ENCODE measurements around the gene USP13.

Gene USP13

GRCh38 chr3:179694731-179695130 is 41.9 kb downstream of the USP13 start:
- no peak for DNase-seq (ENCODE audit: low read depth in 1 of 2, low spot score in 1 of 2)

- DNase-seq (ENCODE audit: low read depth in 1 of 2, low spot score in 1 of 2) = no peak
These were observed 43.0 kb downstream of the USP13 start for GRCh38 chr3:179695672-179696313.

- no peak for DNase-seq (ENCODE audit: low read depth in 1 of 2, low spot score in 1 of 2)
These were observed 45.0 kb downstream of the USP13 start for GRCh38 chr3:179697736-179698332.

GRCh38 chr3:179700716-179701115 is 47.9 kb downstream of the USP13 start:
- no peak for DNase-seq (ENCODE audit: low read depth in 1 of 2, low spot score in 1 of 2)

GRCh38 chr3:179701176-179701827 is 48.5 kb downstream of the USP13 start:
- DNase-seq (ENCODE audit: low read depth in 1 of 2, low spot score in 1 of 2) = no peak

GRCh38 chr3:179702271-179702947 is 49.6 kb downstream of the USP13 start:
- DNase-seq (ENCODE audit: low read depth in 1 of 2, low spot score in 1 of 2) = no peak

- DNase-seq (ENCODE audit: low read depth in 1 of 2, low spot score in 1 of 2) = no peak
These were observed 51.0 kb downstream of the USP13 start for GRCh38 chr3:179703816-179704215.

- no peak for DNase-seq (ENCODE audit: low read depth in 1 of 2, low spot score in 1 of 2)
These were observed 53.4 kb downstream of the USP13 start for GRCh38 chr3:179706233-179706632.

GRCh38 chr3:179710079-179710478 is 57.2 kb downstream of the USP13 start:
- no peak for DNase-seq (ENCODE audit: low read depth in 1 of 2, low spot score in 1 of 2)

- DNase-seq (ENCODE audit: low read depth in 1 of 2, low spot score in 1 of 2) = no peak
These were observed 60.8 kb downstream of the USP13 start for GRCh38 chr3:179713643-179714090.

- no peak for DNase-seq (ENCODE audit: low read depth in 1 of 2, low spot score in 1 of 2)
These were observed 62.7 kb downstream of the USP13 start for GRCh38 chr3:179715582-179715981.

- DNase-seq (ENCODE audit: low read depth in 1 of 2, low spot score in 1 of 2) = no peak
These were observed 63.4 kb downstream of the USP13 start for GRCh38 chr3:179716226-179716625.

GRCh38 chr3:179716811-179717210 is 64.0 kb downstream of the USP13 start:
- DNase-seq (ENCODE audit: low read depth in 1 of 2, low spot score in 1 of 2) = no peak

- no peak for DNase-seq (ENCODE audit: low read depth in 1 of 2, low spot score in 1 of 2)
These were observed 64.4 kb downstream of the USP13 start for GRCh38 chr3:179717219-179717618.

GRCh38 chr3:179719048-179719734 is 66.4 kb downstream of the USP13 start:
- DNase-seq (ENCODE audit: low read depth in 1 of 2, low spot score in 1 of 2) = no peak

- no peak for DNase-seq (ENCODE audit: low read depth in 1 of 2, low spot score in 1 of 2)
These were observed 67.4 kb downstream of the USP13 start for GRCh38 chr3:179720196-179720595.

- no peak for DNase-seq (ENCODE audit: low read depth in 1 of 2, low spot score in 1 of 2)
These were observed 70.8 kb downstream of the USP13 start for GRCh38 chr3:179723617-179724016.

GRCh38 chr3:179726075-179726699 is 73.3 kb downstream of the USP13 start:
- no peak for DNase-seq (ENCODE audit: low read depth in 1 of 2, low spot score in 1 of 2)

- DNase-seq (ENCODE audit: low read depth in 1 of 2, low spot score in 1 of 2) = no peak
These were observed 76.2 kb downstream of the USP13 start for GRCh38 chr3:179729086-179729485.

- DNase-seq (ENCODE audit: low read depth in 1 of 2, low spot score in 1 of 2) = no peak
These were observed 77.1 kb downstream of the USP13 start for GRCh38 chr3:179729981-179730380.

GRCh38 chr3:179730506-179730905 is 77.7 kb downstream of the USP13 start:
- DNase-seq (ENCODE audit: low read depth in 1 of 2, low spot score in 1 of 2) = no peak

Data from stimulated activated CD4-positive, alpha-beta T cell treated with anti-CD3 and anti-CD28 coated beads, Interleukin-15, amount 100 ng/mL, for 1 hour (primary cell).